Measurements from ENCODE around the gene ZNF121.

The ZNF121 gene

DNA sequence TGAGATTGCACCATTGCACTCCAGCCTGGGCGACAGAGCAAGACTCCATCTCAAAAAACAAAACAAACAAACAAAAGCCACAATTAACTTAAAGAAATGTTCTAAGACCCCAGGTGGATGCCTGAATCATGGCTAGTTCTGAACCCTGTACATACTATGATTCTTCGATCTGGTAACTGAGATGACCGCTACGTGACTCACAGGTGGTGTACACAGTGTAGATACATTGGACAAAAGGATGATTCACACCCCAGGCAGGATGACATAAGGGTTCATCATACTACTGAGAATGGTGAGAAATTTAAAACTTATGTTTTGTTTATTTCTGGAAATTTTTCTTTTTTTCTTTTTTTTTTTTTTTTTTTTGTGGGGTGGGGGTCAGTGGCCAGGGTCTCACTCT lies 52.4 kb downstream of the ZNF121 start:
- TF ChIP-seq, protein P1, sequence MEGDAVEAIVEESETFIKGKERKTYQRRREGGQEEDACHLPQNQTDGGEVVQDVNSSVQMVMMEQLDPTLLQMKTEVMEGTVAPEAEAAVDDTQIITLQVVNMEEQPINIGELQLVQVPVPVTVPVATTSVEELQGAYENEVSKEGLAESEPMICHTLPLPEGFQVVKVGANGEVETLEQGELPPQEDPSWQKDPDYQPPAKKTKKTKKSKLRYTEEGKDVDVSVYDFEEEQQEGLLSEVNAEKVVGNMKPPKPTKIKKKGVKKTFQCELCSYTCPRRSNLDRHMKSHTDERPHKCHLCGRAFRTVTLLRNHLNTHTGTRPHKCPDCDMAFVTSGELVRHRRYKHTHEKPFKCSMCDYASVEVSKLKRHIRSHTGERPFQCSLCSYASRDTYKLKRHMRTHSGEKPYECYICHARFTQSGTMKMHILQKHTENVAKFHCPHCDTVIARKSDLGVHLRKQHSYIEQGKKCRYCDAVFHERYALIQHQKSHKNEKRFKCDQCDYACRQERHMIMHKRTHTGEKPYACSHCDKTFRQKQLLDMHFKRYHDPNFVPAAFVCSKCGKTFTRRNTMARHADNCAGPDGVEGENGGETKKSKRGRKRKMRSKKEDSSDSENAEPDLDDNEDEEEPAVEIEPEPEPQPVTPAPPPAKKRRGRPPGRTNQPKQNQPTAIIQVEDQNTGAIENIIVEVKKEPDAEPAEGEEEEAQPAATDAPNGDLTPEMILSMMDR (IDR thresholded peaks at IDR 0.05; ENCODE audit: low read depth, low read length) = no peak
- DNase-seq (ENCODE audit: extremely low read depth, low read depth) = no peak

DNA sequence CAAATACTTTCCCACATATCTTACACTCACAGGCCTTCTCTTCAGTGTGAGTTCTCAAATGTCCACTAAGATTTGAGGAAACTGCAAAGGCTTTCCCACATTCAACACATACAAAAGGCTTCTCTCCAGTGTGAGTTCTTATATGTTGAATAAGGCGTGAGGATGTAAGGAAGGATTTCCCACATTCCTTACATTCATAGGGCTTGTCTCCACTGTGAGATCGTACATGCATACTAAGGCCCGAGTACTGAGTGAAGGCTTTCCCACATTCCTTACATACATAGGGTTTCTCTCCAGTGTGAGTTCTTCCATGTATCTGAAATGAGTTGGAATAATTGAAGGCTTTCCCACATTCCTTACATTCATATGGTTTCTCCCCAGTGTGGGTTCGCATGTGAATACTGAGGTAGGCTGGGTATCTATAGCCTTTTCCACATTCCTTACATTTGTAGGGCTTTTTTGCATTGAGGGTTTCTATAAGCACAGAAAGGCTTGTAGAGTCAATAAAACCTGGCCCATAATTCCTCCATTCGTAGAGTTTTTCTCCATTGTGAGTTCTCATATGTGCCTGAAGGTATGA lies 55.5 kb downstream of the ZNF121 start:
- TF ChIP-seq, protein P1 (IDR thresholded peaks at IDR 0.05; ENCODE audit: low read depth, low read length) = no peak
- DNase-seq (ENCODE audit: extremely low read depth, low read depth) = no peak

DNA sequence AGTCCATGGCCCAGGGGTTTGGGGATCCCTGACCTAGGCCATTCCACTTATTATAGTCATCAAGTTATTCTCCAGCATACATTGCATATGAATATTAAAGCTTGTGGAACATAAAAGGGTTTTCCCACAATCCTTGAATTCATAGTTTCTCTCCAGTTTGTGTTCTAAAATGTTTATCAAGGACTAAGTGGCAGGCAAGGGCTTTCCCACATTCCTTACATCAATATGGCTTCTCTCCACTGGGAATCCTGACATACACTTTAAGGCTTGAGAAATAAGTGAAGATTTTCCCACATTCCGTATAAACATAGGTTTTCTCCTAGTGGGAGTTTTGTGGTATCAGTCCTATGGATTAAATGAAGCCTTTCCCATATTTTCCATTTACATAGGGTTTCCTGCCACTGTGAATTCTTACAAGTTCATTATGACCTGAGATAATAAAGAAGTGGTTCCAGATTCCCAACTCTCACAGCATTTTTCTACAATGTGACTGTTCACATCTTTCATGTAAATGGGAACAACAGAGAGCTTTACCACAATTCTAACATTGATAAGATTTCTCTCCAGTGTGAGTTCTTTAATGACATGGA lies 60.3 kb downstream of the ZNF121 start:
- TF ChIP-seq, protein P1 (IDR thresholded peaks at IDR 0.05; ENCODE audit: low read depth, low read length) = no peak
- no peak for DNase-seq (ENCODE audit: extremely low read depth, low read depth)
